NCI-H345 treated with DMSO at 0.1 percent for 48 hours (cell line): ENCODE measurements around the gene ETV6.

Experiments used
- DNase-seq: peaks from one replicate; lab custom pipeline; 2025; ENCODE audit not compliant: unreplicated experiment; lab: John Stamatoyannopoulos, UW

Gene ETV6

DNA sequence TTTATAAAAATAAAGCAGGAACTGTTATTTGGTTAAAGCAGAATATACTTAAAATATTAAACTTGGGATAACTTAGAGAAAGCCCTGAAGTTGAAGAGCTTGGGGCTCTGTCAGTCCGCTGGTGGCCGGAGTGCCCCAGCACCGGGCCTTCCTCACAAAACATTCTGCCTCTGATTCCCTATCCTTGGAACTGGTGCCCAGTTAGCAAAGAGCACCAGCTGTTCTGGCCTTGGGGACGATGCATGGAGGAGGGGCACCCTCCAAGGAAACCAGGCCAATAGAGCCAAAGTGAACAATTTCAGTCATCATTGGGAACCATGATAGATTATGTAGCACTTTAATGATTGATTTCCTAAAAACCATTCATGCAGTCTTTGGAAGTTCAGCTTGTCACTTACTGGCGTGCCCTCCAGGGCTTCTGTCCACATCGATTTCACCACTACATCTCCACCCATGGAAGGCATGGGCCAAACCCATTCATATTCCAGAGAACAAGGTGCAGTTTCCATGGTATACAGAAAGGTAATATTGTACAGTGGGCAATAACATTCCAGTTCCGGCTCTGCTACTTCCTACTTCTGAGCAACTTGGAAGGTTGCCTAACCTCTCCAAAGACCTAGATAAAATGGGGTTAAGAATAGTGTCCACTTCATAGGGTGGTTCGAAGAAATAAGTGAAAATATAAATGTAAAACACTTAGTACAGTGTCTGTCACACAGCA is 145.9 kb downstream of the ETV6 start:
- DNase-seq, result no peak

DNA sequence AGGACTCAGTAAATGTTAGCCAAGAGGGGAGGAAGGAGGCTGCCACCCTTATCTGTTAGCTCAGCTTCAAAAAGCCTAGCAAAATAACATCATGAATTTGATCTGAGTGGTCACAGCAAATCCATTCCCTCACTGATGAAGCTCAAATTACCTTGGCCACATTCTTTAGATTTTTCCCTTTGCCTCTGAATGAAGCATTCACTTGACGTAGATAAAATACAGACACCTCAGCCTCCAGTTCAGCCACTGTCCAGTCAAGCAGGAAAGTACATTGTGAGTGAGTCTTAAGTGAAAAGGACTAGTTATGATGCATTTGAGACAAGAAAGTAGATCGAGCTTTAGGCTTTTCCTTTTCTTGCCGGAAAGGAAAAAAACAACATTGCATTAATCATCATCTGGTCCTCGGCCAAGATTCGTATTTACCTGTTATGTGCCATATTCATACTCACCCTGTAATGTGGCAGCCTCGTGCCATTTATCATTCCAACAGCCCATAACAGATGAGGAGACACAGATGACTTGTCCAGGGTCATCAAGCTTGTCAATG is 146.5 kb downstream of the ETV6 start:
- DNase-seq, result no peak

DNA sequence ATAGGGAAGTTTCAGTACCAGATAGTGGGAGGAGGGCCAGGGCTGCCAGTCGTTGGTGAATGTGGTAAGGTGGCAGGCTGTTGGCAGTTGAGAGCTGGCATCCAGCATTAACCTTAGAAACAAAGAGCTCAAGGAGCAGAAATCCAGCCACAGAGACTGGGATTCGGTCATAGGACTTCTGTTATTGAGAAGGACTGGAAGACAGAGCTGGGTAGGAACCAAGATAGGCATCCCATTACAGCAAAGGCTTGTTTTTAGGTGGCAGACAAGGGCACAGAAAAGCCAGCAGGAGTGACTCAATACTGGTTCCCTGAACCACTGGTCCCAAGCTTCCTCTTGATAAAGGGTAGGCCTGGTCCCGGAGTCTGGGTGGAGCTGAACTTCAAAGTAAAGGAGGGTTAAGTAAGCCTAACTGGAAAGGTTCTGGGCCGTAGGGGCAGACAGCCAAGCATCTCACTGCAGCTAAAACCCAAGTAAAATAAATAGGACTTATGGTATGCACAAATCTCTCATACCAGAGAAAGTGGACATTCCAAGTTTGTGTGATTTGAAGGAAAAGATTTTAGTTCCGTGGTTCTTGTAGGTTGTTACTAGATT is 147.9 kb downstream of the ETV6 start:
- no peak for DNase-seq

GRCh38 chr12:11798006-11798708 is 148.7 kb downstream of the ETV6 start:
- DNase-seq, result no peak

DNA sequence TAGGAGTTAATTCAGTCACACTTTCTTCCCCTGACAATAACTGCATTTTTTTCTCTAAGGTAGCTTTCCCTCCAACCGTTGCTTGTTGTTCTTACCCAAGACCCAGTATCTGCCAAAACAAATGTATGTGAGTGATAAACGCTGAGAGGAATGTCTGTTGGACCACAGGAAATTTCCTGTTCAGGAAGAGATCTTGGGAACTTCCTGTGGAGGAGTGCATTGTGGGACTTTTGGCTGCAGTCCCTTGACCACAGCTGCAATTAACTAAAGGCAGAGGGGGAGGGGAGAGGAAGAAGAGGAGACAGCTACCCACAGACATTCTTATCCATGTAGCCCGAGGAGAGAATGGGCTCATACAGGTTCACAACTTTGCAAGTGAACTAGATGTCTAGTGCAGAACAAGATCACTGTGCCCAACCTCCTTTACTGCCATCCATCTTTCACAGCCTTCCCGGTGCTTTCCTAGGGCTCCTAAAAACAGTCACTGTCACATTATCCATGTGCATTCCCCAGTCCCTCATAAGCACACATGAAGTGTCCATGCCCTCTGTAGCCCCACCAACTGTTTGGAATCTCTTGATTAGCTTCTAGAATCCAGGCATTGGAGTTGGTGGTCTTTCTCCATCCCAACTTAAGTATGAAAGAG is 149.5 kb downstream of the ETV6 start:
- no peak for DNase-seq

DNA sequence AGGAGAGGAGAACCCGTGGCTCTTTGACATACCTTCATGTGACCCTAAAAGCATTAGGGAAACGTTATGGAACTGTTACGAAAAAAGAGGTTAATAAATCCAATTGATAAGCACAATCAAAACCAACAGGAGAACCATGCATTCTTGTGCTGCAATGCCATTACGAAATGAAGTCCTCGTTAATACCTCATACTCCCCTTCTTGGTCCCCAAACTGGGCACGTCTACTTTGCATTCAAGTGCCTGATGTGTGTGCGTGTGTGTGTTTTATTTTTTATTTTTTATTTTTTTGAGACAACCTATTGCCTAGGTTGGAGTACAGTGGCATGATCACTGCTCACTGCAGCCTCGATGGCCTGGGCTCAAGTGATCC is 150.0 kb downstream of the ETV6 start:
- no peak for DNase-seq

GRCh38 chr12:11801643-11802042 is 152.2 kb downstream of the ETV6 start:
- no peak for DNase-seq

DNA sequence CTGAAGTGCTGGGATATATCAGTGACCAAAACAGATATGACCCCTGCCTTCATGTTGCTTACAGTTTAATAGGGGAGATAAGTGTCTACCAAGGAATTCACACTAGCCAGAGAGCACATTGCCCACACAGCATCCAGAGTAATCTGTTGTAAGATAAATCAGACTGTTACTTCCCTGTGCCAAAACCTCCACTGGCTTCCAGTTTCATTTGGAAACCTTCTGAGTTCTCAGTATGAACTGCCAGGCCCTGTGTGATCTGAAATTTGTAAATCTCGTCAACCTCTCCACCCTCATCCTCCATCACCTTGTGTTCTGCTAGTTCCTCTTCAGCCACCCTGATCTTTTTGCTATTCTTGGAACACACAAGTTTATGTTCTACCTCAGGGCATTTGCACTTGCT is 154.7 kb downstream of the ETV6 start:
- DNase-seq, result no peak

DNA sequence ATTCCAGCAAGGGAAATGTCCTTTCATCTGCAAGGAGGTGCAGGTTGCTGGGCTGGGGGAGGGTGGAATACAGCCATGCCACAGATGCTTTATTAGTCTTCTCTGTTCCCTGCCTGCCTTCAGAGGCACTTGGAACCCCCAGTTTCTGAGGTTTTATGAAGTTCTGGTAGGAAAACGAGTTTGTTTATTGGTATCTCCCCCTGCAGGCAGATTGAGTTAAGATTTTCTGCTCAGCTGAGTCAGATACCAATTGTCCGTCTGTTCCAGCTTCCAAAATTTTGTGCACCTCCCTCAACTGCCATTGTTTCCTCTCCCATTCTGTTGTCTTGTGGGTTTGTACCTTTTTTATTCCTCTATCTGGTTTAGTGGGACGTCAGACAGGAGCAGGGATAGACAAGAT is 155.6 kb downstream of the ETV6 start:
- no peak for DNase-seq

DNA sequence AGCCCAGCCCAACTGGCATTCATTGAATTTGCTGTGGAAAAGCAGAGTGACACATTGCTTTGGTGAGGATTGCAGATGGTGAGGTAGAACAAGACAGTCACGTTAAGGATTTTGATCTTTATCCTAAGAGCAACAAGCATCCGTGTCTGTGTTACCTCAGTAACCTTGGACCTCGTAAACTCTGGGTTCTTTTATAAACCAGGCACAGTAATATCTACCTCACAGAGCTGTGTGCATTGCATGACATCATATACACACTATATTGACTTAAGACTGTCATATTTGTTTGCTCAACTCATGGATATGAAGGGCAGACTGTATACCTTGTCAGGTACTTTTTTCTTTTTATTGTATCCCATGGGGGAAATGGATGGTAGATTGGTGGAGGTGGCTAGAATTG is 156.2 kb downstream of the ETV6 start:
- no peak for DNase-seq

- DNase-seq, result peak; percentile 95
Measured at GRCh38 chr12:11807458-11807857, 158.0 kb downstream of the ETV6 start.

DNA sequence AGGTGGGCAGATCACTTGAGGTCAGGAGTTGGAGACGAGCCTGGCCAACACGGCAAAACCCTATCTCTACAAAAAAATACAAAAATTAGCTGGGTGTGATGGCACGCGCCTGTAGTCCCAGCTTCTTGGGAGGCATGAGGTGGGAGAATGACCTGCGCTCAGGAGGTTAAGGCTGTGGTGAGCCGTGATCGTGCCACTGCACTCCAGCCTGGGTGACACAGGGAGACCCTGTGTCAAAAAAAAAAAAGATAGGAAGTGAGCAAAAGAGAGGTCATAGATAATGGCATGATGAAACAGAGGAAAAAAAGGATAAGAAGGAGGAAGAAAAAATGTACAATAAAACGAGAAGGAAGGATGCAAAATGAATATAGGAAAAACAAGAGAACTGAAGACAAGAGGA is 159.5 kb downstream of the ETV6 start:
- no peak for DNase-seq

- DNase-seq, result no peak
Measured at GRCh38 chr12:11810206-11810545, 160.7 kb downstream of the ETV6 start.

DNA sequence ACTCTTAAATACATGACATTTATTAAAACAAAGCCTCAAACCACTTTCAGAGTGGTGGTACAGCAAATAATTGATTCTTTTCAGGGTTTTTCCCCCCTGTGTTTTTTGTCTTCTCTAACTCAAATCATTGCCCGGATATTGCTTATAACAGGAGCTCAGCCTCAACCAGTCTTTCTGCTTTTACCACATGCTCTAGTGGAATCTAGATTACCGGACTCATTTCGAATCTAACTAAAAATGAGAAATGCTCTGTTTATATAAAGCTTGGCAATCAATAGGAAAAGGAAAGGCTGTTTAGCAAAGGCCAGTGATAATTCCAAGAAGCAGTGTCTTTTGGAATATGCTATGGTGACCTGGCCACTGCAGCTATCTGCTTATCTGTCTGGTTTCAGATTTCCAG is 161.5 kb downstream of the ETV6 start:
- no peak for DNase-seq

DNA sequence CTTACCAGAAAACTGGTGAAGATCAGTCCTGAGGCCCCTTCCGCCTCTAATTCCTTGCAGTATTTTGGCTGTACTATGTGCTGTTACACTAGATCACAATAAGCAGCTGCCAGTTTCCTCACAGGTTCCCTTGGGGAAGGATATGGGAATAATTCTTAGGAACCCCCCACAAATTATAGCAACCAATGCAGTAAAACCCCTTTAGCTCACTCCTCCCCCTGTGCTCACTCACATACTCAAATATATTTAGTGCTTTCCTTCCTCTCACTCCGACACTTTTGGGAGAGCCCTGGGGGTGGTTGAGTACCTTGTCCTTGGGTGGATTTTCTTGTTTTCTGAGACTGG is 162.7 kb downstream of the ETV6 start:
- no peak for DNase-seq

DNA sequence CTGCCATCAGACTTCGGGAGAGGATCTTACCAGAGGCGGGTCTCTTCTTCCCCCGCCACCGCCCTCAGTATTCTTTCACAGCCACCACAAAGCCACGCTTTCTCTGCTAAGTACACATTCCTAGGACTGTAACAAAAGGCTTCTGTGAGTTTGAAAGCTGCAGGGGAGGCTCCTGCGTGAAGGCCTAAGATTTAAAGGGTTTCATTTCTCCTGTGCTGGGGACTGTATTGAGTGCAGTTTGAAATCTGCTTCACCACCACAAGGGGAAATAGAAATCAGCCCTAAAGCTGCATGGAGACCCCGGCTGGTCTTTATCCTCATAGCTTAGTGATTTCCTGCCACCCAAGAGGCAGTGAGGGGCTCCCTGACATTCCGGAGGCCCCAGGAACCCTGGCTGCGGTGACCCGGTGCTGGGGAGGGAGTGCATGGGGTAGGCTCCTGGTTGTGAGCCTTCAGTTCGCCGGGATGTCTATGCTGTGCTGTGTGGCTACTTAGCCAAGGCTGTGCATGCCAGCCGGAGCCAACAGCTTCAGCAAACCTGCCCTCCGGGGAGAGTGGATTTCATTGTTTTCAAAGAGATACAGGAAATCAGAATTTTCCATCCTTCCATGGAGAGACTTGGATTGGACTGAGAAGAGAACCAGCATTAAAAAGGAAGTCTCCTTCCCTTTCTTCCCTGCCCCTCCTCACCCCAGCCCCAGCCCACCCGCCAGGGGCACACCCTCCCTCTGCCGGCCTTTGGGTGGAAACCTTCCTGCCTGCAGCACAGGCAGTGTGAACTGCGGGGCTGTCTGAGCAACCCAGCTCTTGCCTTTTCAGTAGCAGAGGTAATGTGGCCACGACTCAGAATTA is 163.3 kb downstream of the ETV6 start:
- DNase-seq, result peak; percentile 59

- no peak for DNase-seq
Measured at GRCh38 chr12:11813438-11813813, 164.0 kb downstream of the ETV6 start.

- DNase-seq, result no peak
Measured at GRCh38 chr12:11814374-11814773, 164.9 kb downstream of the ETV6 start.

- DNase-seq, result no peak
Measured at GRCh38 chr12:11815397-11815796, 165.9 kb downstream of the ETV6 start.

DNA sequence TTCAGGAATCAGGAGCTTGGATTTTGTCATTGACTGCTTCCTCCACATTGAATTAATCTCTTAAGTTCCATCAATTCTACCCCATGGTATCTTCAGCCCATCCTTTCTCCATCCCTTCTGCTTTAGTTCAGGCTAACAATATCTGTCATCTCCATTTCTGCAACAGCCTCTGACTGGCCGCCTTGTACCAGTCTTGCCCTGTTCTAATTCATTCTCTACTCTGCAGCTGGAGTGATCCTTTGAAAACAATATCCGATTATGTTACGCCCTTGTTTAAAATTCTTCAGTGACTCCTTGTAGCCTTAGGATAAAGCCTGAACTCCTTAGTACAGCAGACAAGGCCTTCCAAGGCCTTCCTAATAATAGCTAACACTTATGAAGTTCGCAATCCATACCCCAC is 170.2 kb downstream of the ETV6 start:
- DNase-seq, result no peak

GRCh38 chr12:11820476-11820875 is 171.0 kb downstream of the ETV6 start:
- no peak for DNase-seq
